ENCODE data around the gene INTS13. TPM values are rescaled to one million over a fixed set of nuclear protein-coding genes. Genes with fewer than 3 reads are reported as not detected.

The INTS13 gene
- polyA plus RNA-seq, 1 of the 3 experiments (the other 2 are of a cell fraction) = 7.2 TPM

DNA sequence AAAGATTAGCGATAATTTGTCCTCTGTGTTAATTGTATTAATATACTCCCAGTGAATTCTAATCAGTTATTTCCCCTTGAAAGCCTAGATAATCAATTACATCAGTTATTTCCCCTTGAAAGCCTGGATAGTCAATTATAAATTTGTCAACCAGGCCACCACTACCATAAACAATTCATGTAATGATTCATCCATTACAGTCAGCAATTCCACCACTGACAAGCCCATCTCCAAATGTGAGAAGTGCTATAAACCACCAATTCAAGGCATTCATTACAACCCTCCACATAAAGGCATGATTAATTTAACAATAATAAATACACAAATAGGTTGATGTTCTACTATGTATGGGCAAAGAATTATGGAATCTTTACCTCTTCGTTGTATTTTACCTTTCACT, 40.9 kb downstream of the INTS13 start:
- Histone ChIP-seq H2AFZ (ENCODE audit: low read depth) (no peak overlapping the region), H3K4me2 (no peak overlapping the region), H3K9ac (no peak overlapping the region), H3K27me3 (ENCODE audit: insufficient read depth) (no peaks in the 10 kb centered on the region), H3K36me3 (replicated peaks in 1 of 2; ENCODE audit: control insufficient read depth in 1 of 2, insufficient read depth in 2 of 2, low read length in 1 of 2) (peaks cover 8 to 18% of the 10 kb centered on the region in 2 experiments), H3K79me2 (ENCODE audit: insufficient read depth) (no peaks in the 10 kb centered on the region), H3K27ac (ENCODE audit: low read depth in 2 of 2, low read length in 1 of 2) (no peak overlapping the region), H3K9me2 (no peaks in the 10 kb centered on the region), H4K20me1 (ENCODE audit: insufficient read depth) (no peaks in the 10 kb centered on the region), H3K4me1 (ENCODE audit: control insufficient read depth in 1 of 2, insufficient read depth in 2 of 2, low read depth in 1 of 2, low read length in 1 of 2) (no peaks in the 10 kb centered on the region), H3F3A (replicated peaks; ENCODE audit: insufficient read depth) (no peaks in the 10 kb centered on the region), H3K9me3 (no peaks in the 10 kb centered on the region), H3K4me3 (ENCODE audit: low read depth in 2 of 2, low read length in 1 of 2) (no peak overlapping the region)
- 86% methylated on average over 2 of the region's 2 CpGs for WGBS (ENCODE audit: low lambda C conversion rate)
- TF ChIP-seq MEF2A (IDR thresholded peaks at IDR 0.05; ENCODE audit: borderline replicate concordance, low read depth) (no peak), NRF1 (IDR thresholded peaks at IDR 0.05; ENCODE audit: low read depth, low read length) (no peak)
- TF ChIP-seq, protein P1, sequence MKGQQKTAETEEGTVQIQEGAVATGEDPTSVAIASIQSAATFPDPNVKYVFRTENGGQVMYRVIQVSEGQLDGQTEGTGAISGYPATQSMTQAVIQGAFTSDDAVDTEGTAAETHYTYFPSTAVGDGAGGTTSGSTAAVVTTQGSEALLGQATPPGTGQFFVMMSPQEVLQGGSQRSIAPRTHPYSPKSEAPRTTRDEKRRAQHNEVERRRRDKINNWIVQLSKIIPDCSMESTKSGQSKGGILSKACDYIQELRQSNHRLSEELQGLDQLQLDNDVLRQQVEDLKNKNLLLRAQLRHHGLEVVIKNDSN (IDR thresholded peaks at IDR 0.05; ENCODE audit: borderline replicate concordance, low read depth) = no peak
- POLR2A ChIA-PET = no interaction called here
- CTCF ChIA-PET = interaction anchor here (0.6 to 4.6 kb wide), 3 partner anchors 9 to 119 kb away, joined by 3 to 31 read pairs (median 3); no protein-coding TSS in a partner anchor
- no peak for DNase-seq

GRCh38 chr12:26895672-26896071, 42.1 kb downstream of the INTS13 start:
- no peaks in the 10 kb centered on the region for H3K9me3 ChIP-seq
- 93% methylated on average over 4 of the region's 4 CpGs for WGBS (ENCODE audit: low lambda C conversion rate)
- no peak for DNase-seq
- TF ChIP-seq TEAD4 (IDR thresholded peaks at IDR 0.05; ENCODE audit: borderline replicate concordance, insufficient read depth) = no peak
- TF ChIP-seq MEF2A (IDR thresholded peaks at IDR 0.05; ENCODE audit: borderline replicate concordance, low read depth) = no peak
- TF ChIP-seq CHD2 (IDR thresholded peaks at IDR 0.05; ENCODE audit: low read length, partially characterized antibody) = no peak
- TF ChIP-seq RCOR1 (IDR thresholded peaks at IDR 0.05; ENCODE audit: low read length) = no peak
- no peak for TF ChIP-seq JUND (IDR thresholded peaks at IDR 0.05)
- TF ChIP-seq SIN3A (IDR thresholded peaks at IDR 0.05; ENCODE audit: borderline replicate concordance, low read depth, low read length) = no peak
- TF ChIP-seq NRF1 (IDR thresholded peaks at IDR 0.05; ENCODE audit: low read depth, low read length) = no peak
- TF ChIP-seq ZBTB33 (IDR thresholded peaks at IDR 0.05; ENCODE audit: borderline replicate concordance, low read depth) = no peak
- TF ChIP-seq CTCF (IDR thresholded peaks at IDR 0.05) = no peak
- TF ChIP-seq TCF12 (IDR thresholded peaks at IDR 0.05) = no peak
- TF ChIP-seq, protein P1 (IDR thresholded peaks at IDR 0.05; ENCODE audit: borderline replicate concordance, low read depth) = no peak
- TF ChIP-seq NFIC (IDR thresholded peaks at IDR 0.05; ENCODE audit: borderline replicate concordance) = no peak
- no peak for TF ChIP-seq ELF1 (IDR thresholded peaks at IDR 0.05)
- TF ChIP-seq EP300 (IDR thresholded peaks at IDR 0.05; ENCODE audit: borderline replicate concordance in 1 of 2, low read depth in 1 of 2, low read length in 1 of 2) = no peak
- TF ChIP-seq POLR2AphosphoS5 (IDR thresholded peaks at IDR 0.05; ENCODE audit: low read depth, low read length) = no peak
- TF ChIP-seq YY1 (IDR thresholded peaks at IDR 0.05; ENCODE audit: low read depth) = no peak
- no peak for TF ChIP-seq RFX5 (IDR thresholded peaks at IDR 0.05; ENCODE audit: low read length)
- TF ChIP-seq SMC3 (IDR thresholded peaks at IDR 0.05; ENCODE audit: low read depth, low read length) = no peak
- ChIA-PET POLR2A (no interaction called here), CTCF (interaction anchor here (4.6 kb wide), 1 partner anchor 11 kb away, joined by 31 read pairs; no protein-coding TSS in a partner anchor)
- H3K9me2 ChIP-seq = no peaks in the 10 kb centered on the region
- no peak overlapping the region for H3K4me2 ChIP-seq
- H3F3A ChIP-seq (replicated peaks; ENCODE audit: insufficient read depth) = no peaks in the 10 kb centered on the region
- no peak overlapping the region for H3K9ac ChIP-seq
- H3K36me3 ChIP-seq (replicated peaks in 1 of 2; ENCODE audit: control insufficient read depth in 1 of 2, insufficient read depth in 2 of 2, low read length in 1 of 2) = peaks cover 7 to 8% of the 10 kb centered on the region in 2 experiments
- no peaks in the 10 kb centered on the region for H3K27me3 ChIP-seq (ENCODE audit: insufficient read depth)
- H3K79me2 ChIP-seq (ENCODE audit: insufficient read depth) = no peaks in the 10 kb centered on the region
- H2AFZ ChIP-seq (ENCODE audit: low read depth) = no peak overlapping the region
- H3K4me1 ChIP-seq (ENCODE audit: control insufficient read depth in 1 of 2, insufficient read depth in 2 of 2, low read depth in 1 of 2, low read length in 1 of 2) = no peaks in the 10 kb centered on the region
- H3K27ac ChIP-seq (ENCODE audit: low read depth in 2 of 2, low read length in 1 of 2) = no peak overlapping the region
- no peaks in the 10 kb centered on the region for H4K20me1 ChIP-seq (ENCODE audit: insufficient read depth)
- no peak overlapping the region for H3K4me3 ChIP-seq (ENCODE audit: low read depth in 2 of 2, low read length in 1 of 2)

Measured in SK-N-SH (cell line).